GM13976 (cell line): ENCODE results near the gene POLRMT.

Experiments used
- DNase-seq: peaks from one replicate; pipeline ENCODE4 v3.0.0; 2012; ENCODE audit warnings: low spot score
- in situ Hi-C: fragments of 300-500 bp; cut with MboI; formaldehyde crosslinking; loops from one replicate; pipeline ENCODE4 v1.12.0; 2022; ENCODE audit warnings: low sequenced_read_pairs, mixed read lengths, inconsistent platforms; ENCODE audit not compliant: unreplicated experiment
- TF ChIP-seq, protein P1 (sequence below): IDR thresholded peaks from 2 replicates; pipeline ENCODE4 v1.5.1; 2012; ENCODE audit warnings: borderline replicate concordance, mild to moderate bottlenecking; ENCODE audit not compliant: insufficient read depth; ENCODE audit errors: extremely low read depth, missing control alignments, control extremely low read depth

POLRMT gene

DNA sequence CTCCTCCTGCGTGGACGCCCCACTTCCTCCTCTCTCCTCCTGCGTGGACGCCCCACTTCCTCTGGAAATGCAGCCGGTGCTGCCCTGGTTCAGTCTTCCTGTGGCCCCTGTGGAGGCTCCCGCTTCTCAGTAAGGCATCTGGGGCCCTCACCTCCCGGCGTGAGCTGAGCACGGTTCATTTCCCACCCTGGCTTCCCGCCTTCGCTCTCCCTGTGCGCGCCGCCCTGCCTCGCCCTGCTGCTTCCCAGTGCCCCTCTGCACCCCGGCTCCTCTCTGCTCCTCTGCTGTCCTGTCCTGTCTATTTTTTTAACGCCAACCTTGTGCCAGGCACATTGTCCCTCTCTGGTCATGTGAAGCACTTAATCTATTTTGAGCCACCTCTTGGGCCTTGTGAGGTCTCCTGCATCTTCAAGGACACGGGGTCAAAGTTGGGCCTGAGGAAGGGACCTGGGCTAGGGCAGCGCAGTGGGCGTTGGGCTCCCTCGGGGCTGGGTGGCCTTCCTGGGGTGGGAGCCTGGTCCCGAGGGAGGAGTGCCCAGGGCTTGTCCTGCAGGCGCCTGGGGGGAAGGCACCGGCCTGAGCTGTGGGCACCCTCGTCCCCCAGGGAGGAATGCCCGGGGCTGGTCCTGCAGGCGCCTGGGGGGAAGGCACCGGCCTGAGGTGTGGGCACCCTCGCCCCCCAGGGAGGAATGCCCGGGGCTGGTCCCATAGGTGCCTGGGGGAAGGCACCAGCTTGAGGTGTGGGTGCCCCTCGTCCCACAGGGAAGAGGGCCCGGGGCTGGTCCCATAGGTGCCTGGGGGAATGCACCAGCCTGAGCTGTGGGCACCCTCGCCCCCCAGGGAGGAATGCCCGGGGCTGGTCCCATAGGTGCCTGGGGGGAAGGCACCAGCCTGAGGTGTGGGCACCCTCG, 30.7 kb downstream of the POLRMT start:
- in situ Hi-C loops: no loop called here
- TF ChIP-seq, protein P1, sequence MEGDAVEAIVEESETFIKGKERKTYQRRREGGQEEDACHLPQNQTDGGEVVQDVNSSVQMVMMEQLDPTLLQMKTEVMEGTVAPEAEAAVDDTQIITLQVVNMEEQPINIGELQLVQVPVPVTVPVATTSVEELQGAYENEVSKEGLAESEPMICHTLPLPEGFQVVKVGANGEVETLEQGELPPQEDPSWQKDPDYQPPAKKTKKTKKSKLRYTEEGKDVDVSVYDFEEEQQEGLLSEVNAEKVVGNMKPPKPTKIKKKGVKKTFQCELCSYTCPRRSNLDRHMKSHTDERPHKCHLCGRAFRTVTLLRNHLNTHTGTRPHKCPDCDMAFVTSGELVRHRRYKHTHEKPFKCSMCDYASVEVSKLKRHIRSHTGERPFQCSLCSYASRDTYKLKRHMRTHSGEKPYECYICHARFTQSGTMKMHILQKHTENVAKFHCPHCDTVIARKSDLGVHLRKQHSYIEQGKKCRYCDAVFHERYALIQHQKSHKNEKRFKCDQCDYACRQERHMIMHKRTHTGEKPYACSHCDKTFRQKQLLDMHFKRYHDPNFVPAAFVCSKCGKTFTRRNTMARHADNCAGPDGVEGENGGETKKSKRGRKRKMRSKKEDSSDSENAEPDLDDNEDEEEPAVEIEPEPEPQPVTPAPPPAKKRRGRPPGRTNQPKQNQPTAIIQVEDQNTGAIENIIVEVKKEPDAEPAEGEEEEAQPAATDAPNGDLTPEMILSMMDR: no peak

DNA sequence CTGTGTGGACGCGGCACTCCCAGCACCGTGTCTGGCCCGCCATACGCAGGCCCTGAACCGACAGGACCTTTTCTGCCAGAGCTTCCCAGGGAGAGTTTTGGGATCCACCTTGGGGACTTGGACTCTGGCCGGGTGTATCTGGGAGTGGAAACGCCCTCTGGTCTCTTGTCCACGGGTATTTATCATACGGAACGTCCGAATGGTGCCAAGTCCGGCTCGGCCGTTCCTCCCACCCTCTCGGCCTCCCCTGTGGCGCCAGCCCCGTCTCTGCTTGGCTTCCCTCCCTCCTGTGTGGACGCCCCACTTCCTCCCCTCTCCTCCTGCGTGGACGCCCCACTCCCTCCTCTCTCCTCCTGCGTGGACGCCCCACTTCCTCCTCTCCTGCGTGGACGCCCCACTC, 31.5 kb downstream of the POLRMT start:
- TF ChIP-seq, protein P1: no peak
- in situ Hi-C loops: no loop called here
- DNase-seq: no peak

More for the DNA sequence above, 30.7 kb downstream of the POLRMT start:
- DNase-seq: no peak

DNA sequence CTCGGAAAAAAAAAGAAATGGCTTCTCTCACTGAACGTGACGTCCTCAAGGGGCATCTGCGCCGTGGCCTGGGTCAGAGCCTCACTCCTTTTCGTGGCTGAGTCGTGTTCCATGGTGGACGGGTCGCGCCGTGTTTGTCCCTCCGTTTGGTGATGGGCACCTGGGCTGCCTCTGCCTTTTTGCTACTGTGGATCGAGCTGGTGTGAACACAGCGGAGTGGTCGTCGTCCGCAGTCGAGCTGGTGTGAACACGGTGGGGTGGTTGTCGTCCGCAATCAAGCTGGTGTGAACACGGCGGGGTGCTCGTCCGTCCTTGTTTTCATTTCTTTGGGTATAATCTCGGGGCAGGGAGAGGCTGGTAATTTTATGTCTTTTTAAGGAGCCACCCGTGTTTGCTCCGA, 32.0 kb downstream of the POLRMT start:
- no peak for DNase-seq
- TF ChIP-seq, protein P1: no peak

DNA sequence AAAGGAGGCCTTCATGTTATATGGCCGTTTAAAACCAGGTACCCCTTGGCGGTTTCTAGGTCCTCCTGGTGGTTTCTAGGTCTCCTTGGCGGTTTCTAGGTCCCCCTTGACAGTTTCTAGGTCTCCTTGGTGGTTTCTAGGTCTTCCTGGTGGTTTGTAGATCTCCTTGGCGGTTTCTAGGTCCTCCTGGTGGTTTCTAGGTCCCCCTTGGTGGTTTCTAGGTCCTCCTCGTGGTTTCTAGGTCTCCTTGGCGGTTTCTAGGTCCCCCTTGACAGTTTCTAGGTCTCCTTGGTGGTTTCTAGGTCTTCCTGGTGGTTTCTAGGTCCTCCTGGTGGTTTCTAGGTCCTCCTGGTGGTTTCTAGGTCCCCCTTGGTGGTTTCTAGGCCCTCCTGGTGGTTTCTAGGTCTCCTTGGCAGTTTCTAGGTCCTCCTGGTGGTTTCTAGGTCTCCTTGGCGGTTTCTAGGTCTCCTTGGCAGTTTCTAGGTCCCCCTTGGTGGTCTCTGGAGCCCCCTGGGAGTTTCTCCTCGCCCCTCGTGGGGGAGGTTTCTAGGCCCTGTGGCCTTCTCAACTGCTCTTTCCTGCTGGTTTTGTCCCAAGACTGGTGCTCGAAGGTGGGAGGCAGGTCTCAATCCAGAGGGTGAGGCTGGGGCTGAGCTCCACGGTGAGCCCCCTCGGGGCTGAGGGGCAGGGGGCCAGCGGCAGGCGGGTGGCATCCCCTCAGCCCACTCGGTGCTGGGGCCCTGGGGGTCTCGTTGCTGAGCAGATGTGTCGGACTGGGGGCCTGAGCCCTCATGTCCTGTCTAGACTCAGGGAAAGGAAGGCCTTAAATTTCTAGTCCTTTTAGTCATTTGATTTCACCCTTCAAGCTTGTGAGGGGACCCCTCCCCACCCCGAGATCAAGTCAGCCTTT, 35.7 kb downstream of the POLRMT start:
- DNase-seq: no peak
- TF ChIP-seq, protein P1: no peak
- in situ Hi-C loops: loop anchor here (25.0 kb wide), 1 partner anchor 140 kb away; no protein-coding TSS in a partner anchor

More for the DNA sequence above, 32.0 kb downstream of the POLRMT start:
- in situ Hi-C loops: no loop called here

DNA sequence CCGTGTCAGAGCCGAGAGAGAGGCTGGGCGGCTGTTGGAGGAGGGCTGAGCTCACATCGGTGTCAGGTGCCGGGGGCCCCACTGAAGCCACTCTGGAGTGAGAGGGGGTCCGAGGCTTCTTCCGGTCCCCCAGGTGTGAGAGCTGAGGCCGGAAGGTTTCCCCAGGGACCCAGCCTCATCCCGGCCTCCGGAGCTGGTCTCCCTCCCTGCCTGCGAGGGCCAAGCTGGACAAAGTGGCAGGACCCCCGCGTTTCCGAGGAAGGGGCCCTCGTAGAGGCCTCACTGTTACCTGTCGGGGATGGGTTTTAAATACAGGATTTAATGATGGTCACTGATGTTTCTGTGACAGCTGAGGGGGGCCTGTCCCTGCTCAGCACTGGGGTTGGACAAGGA, 37.1 kb downstream of the POLRMT start:
- in situ Hi-C loops: loop anchor here (25.0 kb wide), 1 partner anchor 141 kb away; no protein-coding TSS in a partner anchor
- DNase-seq: no peak
- TF ChIP-seq, protein P1: no peak
